Measurements from ENCODE around the gene TAGAP.

GRCh38 chr6:159038914-159039884 lies 5.6 kb downstream of the TAGAP start:
- TF ChIP-seq, protein P1, sequence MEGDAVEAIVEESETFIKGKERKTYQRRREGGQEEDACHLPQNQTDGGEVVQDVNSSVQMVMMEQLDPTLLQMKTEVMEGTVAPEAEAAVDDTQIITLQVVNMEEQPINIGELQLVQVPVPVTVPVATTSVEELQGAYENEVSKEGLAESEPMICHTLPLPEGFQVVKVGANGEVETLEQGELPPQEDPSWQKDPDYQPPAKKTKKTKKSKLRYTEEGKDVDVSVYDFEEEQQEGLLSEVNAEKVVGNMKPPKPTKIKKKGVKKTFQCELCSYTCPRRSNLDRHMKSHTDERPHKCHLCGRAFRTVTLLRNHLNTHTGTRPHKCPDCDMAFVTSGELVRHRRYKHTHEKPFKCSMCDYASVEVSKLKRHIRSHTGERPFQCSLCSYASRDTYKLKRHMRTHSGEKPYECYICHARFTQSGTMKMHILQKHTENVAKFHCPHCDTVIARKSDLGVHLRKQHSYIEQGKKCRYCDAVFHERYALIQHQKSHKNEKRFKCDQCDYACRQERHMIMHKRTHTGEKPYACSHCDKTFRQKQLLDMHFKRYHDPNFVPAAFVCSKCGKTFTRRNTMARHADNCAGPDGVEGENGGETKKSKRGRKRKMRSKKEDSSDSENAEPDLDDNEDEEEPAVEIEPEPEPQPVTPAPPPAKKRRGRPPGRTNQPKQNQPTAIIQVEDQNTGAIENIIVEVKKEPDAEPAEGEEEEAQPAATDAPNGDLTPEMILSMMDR (IDR thresholded peaks at IDR 0.05), result no peak
- no peak for TF ChIP-seq POLR2A (IDR thresholded peaks at IDR 0.05)
